SJCRH30 (cell line): ENCODE data around the gene ECT2L. TPM values are rescaled to one million over a fixed set of nuclear protein-coding genes. Genes with fewer than 3 reads are reported as not detected.
"Not testable (repeated sequence)": the region's sequence is repeated elsewhere in the genome, so short reads cannot be mapped to it uniquely, and the experiment has no call there.

Experiments used
- DNase-seq, 2 experiments: peaks; one replicate each; pipeline ENCODE4 v3.0.0-alpha.2; 2015 to 2020
- H3K27ac ChIP-seq: fragments of 250-450 bp; sonication (Bioruptor Pico); 2 replicates; pipeline ENCODE4 v1.5.1; 2020; ENCODE audit warnings: mild to moderate bottlenecking, moderate library complexity
- H3K27me3 ChIP-seq: fragments of 250-450 bp; sonication (Bioruptor Pico); 2 replicates; pipeline ENCODE4 v1.5.1; 2020; ENCODE audit warnings: mild to moderate bottlenecking, moderate library complexity
- H3K36me3 ChIP-seq: fragments of 250-450 bp; sonication (Bioruptor Pico); 2 replicates; pipeline ENCODE4 v1.5.1; 2020; ENCODE audit warnings: mild to moderate bottlenecking, moderate library complexity
- H3K4me1 ChIP-seq: fragments of 250-450 bp; sonication (Bioruptor Pico); 2 replicates; pipeline ENCODE4 v1.5.1; 2020; ENCODE audit warnings: mild to moderate bottlenecking, moderate library complexity
- H3K4me3 ChIP-seq: fragments of 250-450 bp; sonication (Bioruptor Pico); 2 replicates; pipeline ENCODE4 v1.5.1; 2020; ENCODE audit warnings: mild to moderate bottlenecking, moderate library complexity
- H3K9me3 ChIP-seq: fragments of 250-450 bp; sonication (Bioruptor Pico); replicated peaks from 2 replicates; pipeline ENCODE4 v1.5.1; 2020; ENCODE audit warnings: mild to moderate bottlenecking, moderate library complexity
- total RNA-seq: library from RNA; depleted of rRNA; stranded (reverse); fragments of >200 nt; shearing (Covaris generic); gene quantifications from 2 replicates; pipeline ENCODE4 v1.2.3, GENCODE V29; 2014

Gene ECT2L
- total RNA-seq, 1 experiment from 2014 or later: not detected

DNA sequence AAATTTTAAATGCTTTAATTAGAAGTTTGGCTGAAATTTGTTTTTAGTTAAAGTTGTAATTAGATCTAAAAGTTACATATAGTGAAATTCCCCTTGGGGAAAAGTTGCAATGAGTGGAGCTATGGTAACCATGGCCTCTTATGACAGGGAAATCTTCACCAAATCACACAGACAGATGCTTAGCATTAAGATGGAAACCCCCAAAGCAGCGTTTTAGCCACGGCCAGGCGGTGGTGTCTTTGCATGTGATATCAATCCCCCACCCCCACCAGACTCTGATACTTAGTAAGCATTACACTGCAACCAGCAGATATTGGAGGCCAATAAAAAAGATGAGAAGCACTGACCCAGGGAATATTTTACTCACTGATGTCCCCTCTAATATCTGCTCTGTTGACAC, 116.4 kb downstream of the ECT2L start:
- Histone ChIP-seq H3K36me3 (peaks cover 63% of the 10 kb centered on the region), H3K4me1 (no peaks in the 10 kb centered on the region)
- no peak for DNase-seq

DNA sequence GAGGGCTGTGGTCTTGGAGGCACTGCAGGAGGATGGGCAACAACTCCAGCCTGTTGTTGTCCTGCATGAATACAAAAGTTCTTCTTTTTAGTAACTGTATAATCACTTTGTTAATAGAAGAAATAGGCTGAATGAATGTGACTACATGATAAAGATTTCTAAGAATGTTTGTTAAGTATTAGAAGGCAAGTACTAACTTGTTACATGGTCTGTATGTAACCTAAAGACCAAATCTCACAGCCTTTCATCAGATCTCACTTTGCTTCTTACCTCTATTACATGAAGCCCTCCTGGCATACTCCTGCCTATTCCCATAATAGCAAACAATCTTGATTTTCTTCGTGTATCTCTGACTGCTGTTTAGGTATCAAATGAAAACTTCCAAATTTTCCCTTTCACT, 118.8 kb downstream of the ECT2L start:
- Histone ChIP-seq H3K4me1 (no peaks in the 10 kb centered on the region), H3K27ac (no peak overlapping the region), H3K4me3 (no peak overlapping the region), H3K27me3 (no peaks in the 10 kb centered on the region), H3K9me3 (no peaks in the 10 kb centered on the region), H3K36me3 (peaks cover 60% of the 10 kb centered on the region)
- DNase-seq: no peak

More for the DNA sequence above, 116.4 kb downstream of the ECT2L start:
- no peak overlapping the region for H3K27ac ChIP-seq
- no peak overlapping the region for H3K4me3 ChIP-seq
- no peaks in the 10 kb centered on the region for H3K27me3 ChIP-seq
- H3K9me3 ChIP-seq: no peaks in the 10 kb centered on the region

DNA sequence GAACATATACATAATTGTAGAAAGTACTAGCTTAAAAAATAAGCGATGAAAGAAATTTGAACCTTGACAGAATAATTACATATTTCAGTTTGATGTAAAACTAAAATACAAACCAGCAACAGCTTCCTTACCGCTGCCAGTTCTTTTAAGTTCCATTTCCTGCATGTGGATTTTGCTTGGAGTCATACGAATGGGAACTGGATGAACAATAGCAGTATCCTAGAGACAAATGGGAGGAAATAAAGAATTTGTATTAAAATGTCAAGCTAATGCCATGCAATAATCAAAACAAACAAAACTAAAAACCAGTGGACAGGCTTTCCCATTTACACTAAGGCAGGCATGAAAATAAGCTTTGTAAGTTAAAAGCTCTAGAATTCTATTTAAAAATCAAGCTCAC, 125.0 kb downstream of the ECT2L start:
- Histone ChIP-seq H3K4me1 (no peaks in the 10 kb centered on the region), H3K4me3 (no peak overlapping the region), H3K27me3 (no peaks in the 10 kb centered on the region), H3K27ac (no peak overlapping the region), H3K36me3 (peaks cover 49% of the 10 kb centered on the region), H3K9me3 (no peaks in the 10 kb centered on the region)
- no peak for DNase-seq

DNA sequence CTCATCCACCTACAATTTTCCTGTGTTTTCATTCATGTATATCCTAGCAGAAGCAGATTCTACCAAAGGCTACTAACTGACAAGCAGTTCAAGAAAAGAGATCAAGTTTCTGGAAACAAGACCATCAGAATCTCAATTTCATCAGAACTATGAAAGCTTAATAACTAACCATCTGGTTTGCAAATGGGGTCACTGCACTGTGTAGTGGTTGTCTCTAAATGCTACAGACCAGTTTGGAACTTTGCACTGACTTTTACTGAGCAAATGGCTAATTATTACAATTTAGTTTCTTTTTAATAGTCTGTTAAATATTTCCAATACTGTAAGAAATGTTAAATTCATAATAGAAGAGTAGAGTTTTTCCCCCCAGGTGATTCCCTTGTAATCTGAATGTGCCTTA, 127.7 kb downstream of the ECT2L start:
- H3K4me1 ChIP-seq: no peaks in the 10 kb centered on the region
- H3K27ac ChIP-seq: no peak overlapping the region

DNA sequence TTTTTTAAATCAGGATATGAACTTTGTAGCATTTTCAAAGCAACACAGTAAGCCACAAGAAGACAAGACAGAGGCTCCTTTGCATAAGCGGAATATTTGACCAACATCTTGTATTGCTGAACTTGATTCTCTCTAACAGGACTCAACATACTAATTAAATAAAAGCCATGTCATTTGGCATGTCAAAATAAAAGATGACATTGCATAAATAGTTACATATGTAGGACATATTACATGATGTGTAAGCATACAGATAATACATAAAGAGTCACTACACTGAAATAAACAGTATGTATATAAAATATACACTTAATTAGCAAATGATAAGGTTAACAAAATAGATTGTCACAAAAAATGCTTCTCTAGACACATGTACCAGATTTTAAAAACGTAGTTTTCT, 129.9 kb downstream of the ECT2L start:
- no peaks in the 10 kb centered on the region for H3K4me1 ChIP-seq
- no peaks in the 10 kb centered on the region for H3K9me3 ChIP-seq
- H3K27ac ChIP-seq: no peak overlapping the region
- H3K27me3 ChIP-seq: no peaks in the 10 kb centered on the region
- H3K36me3 ChIP-seq: peaks cover 24% of the 10 kb centered on the region
- no peak for DNase-seq
- H3K4me3 ChIP-seq: no peak overlapping the region

More for the DNA sequence above, 127.7 kb downstream of the ECT2L start:
- H3K36me3 ChIP-seq: peaks cover 36% of the 10 kb centered on the region
- H3K27me3 ChIP-seq: no peaks in the 10 kb centered on the region
- no peaks in the 10 kb centered on the region for H3K9me3 ChIP-seq
- no peak overlapping the region for H3K4me3 ChIP-seq
- DNase-seq: no peak

DNA sequence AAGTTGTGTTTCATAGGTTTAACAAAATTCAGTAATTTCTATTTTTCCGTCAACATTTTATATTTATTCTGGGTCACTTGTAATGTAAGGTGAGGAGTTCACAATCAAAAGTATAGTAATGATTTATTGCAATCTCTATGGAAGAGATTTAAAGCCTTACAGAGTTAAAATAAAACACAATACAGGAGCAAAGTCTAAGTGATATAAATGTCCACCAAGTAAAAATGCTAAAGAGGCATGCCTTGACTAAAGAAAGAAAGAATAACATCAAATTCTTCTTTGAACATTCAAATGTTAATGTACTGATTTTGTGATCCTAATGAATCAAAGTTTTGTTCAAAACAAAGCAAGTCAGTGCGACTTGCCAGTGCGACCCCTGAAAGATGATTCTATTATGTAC, 130.7 kb downstream of the ECT2L start:
- Histone ChIP-seq H3K27ac (no peak overlapping the region), H3K27me3 (no peaks in the 10 kb centered on the region), H3K9me3 (no peaks in the 10 kb centered on the region), H3K36me3 (peaks cover 23% of the 10 kb centered on the region), H3K4me1 (no peaks in the 10 kb centered on the region), H3K4me3 (no peak overlapping the region)
- no peak for DNase-seq

DNA sequence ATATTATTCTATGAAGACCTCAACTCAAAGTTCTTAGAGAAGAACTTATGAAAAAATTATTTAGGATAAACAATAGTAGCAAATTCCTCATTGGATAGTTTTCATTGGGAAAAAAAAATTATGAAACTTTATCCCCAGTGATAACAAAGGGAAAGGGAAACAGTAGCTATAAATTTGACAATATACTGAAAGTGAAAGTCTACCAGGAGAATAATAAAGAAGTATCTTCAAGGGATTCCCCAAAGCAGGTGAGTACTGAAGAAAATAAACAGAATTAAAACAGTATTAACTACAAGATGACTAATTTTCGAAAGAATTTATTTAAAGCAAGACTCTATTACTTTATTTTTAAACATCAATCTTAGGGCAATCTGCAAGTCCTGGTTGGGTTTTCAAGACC, 135.8 kb downstream of the ECT2L start:
- no peaks in the 10 kb centered on the region for H3K4me1 ChIP-seq
- no peaks in the 10 kb centered on the region for H3K9me3 ChIP-seq
- no peak overlapping the region for H3K27ac ChIP-seq
- no peak overlapping the region for H3K4me3 ChIP-seq
- H3K27me3 ChIP-seq: no peaks in the 10 kb centered on the region
- no peak for DNase-seq
- peaks cover 23% of the 10 kb centered on the region for H3K36me3 ChIP-seq

DNA sequence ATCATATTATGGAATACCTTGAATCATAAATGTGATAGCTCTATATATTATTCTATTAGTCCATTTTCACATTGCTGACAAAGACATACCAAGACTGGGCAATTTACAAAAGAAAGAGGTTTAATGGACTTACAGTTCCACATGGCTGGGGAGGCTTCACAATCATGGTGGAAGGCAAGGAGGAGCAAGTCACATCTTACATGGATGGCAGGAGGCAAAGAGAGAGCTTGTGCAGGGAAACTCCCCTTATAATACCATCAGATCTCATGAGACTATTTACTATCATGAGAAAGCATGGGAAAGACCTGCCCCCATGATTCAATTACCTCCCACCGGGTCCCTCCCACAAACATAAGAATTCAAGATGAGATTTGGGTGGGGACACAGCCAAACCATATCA, 141.0 kb downstream of the ECT2L start:
- H3K9me3 ChIP-seq, H3K27me3 ChIP-seq, H3K27ac ChIP-seq, DNase-seq, H3K4me1 ChIP-seq, H3K4me3 ChIP-seq: not testable (repeated sequence)
- H3K36me3 ChIP-seq: peaks cover 47% of the 10 kb centered on the region

DNA sequence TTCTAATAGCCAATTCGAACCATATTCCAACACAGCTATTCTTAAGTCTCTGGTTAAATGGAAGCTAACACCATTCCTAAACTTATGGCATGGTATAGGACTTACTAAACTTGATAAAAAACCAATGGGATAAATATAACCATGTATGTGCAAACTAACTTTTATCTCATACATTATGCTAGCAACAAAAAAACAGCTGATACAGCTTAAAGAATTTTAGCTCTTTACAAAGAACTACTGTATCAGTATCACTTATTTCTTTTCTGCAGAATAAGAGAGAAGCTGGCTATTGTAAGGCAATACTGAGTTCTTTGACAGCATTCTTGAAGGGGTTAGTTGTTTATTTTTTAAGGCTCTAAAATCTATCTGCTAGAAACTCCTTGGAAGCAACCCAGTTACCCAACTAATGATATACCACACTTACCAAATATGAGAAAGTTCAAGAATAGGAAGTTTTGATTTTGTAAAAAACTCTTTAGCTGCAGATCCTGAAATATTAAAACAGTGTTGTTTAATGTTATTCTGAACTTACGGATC, 147.3 kb downstream of the ECT2L start:
- H3K27me3 ChIP-seq: no peaks in the 10 kb centered on the region
- no peak overlapping the region for H3K27ac ChIP-seq
- no peak overlapping the region for H3K4me3 ChIP-seq
- no peak for DNase-seq
- H3K4me1 ChIP-seq: no peaks in the 10 kb centered on the region
- peaks cover 44% of the 10 kb centered on the region for H3K36me3 ChIP-seq
- no peaks in the 10 kb centered on the region for H3K9me3 ChIP-seq

DNA sequence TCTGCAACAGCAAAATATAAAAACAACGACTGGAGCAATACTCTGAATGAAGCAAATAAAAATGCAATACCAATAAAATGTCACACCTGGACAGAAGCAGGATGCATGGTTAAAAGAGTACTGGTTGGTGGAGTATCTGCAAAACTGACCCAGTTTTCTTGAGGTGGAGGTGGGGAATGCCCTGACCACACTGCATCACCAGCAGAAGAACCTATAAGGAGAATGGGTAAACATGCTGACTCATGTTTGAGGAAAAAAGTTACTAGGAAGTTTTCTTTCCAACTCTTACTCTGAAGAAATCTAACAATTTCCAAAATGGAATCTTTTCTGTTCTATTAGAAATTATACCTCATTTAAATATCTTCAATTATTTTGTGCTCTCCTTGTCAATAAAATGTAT, 148.5 kb downstream of the ECT2L start:
- no peak overlapping the region for H3K27ac ChIP-seq
- H3K36me3 ChIP-seq: peaks cover 34% of the 10 kb centered on the region
- H3K4me1 ChIP-seq: no peaks in the 10 kb centered on the region
- no peaks in the 10 kb centered on the region for H3K27me3 ChIP-seq
- no peak for DNase-seq
- H3K9me3 ChIP-seq: no peaks in the 10 kb centered on the region
- H3K4me3 ChIP-seq: no peak overlapping the region

DNA sequence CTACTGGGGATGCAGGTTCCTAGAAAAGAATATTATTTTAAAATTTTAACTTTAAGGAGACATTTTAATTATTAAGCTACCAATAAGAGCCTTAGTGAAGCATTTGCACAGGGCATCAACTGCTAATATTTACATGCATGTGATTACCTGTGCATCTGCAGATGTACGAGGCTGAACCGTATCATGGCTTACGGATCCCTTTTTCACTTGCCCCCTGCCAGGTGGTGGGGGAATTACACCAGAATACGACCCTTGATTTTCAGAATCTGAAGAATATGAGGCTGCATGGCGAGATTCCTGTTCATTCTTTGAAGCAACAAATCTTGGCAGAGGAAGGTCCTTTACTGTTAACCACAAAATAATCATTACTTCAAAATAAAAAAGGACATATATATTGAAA, 149.5 kb downstream of the ECT2L start:
- H3K27me3 ChIP-seq: no peaks in the 10 kb centered on the region
- no peak overlapping the region for H3K27ac ChIP-seq

DNA sequence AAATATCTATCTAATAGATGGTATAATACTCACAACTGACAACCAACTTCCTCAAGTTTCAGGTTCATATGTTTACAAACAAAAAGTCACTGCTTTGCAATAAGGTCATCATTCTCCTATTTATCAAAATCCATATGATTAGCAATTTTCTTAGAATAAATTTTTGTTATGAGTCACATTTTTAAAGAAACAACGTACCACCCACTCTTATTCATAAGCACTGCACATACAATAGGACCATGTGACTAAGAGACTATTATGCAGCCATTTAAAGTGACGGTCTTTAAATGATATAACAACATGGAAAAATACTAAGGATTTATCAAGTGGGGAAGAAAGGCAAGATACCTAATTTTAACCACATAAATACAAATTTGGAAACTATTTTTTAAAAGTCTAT, 152.1 kb downstream of the ECT2L start:
- no peak overlapping the region for H3K27ac ChIP-seq
- peaks cover 25% of the 10 kb centered on the region for H3K36me3 ChIP-seq
- H3K4me1 ChIP-seq: no peaks in the 10 kb centered on the region
- H3K27me3 ChIP-seq: no peaks in the 10 kb centered on the region
- no peak overlapping the region for H3K4me3 ChIP-seq
- DNase-seq: no peak
- H3K9me3 ChIP-seq: no peaks in the 10 kb centered on the region

More for the DNA sequence above, 149.5 kb downstream of the ECT2L start:
- no peaks in the 10 kb centered on the region for H3K9me3 ChIP-seq
- no peak overlapping the region for H3K4me3 ChIP-seq
- H3K36me3 ChIP-seq: peaks cover 33% of the 10 kb centered on the region
- DNase-seq: no peak
- H3K4me1 ChIP-seq: no peaks in the 10 kb centered on the region

DNA sequence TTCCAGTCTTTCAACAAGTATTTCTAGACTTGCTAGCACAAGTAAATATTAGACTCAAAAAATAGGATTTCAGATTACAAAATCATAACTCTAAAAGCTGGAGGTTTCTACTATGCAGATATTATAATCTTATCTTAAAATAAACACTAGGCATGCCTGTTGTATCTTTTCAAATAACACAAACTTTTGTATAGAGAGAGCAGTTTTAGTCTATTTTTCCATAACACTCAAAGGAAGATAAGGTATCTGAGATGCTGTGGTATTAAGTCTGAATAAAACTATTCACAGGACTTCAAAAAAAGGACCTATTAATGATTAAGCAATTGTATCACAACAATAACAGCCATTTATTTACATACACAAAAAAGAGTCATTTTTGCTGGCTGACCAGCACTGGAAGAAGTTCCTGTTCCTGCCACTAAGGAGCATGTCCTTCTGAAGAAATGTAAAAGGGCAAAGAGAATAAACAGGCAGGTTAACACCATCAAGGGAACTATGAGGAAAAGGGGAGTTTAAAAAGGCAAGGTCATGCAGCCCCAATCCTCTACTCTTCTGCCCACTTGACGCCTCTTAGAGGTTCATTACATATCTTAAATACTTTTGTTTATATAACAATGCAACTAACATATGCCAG, 152.8 kb downstream of the ECT2L start:
- H3K27me3 ChIP-seq: no peaks in the 10 kb centered on the region
- DNase-seq: no peak
- H3K27ac ChIP-seq: no peak overlapping the region
- no peaks in the 10 kb centered on the region for H3K4me1 ChIP-seq
- H3K4me3 ChIP-seq: no peak overlapping the region
- H3K36me3 ChIP-seq: peaks cover 18% of the 10 kb centered on the region
- H3K9me3 ChIP-seq: no peaks in the 10 kb centered on the region

DNA sequence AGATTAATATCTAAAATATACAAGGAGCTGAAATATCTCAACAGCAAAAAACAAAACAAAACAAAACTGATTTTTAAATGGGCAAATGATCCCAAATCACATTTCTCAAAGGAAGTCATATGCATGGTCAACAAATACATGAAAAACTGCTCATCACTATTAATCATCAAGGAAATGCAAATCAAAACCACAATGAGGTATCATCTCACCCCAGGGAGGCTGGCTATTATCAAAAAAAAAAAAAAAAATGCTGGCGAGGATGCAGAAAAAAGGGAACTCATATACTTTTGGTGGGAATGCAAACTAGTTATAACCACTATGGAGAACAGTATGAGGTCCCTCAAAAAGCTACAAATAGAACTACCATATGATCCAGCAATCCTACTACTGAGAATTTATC, 157.6 kb downstream of the ECT2L start:
- no peaks in the 10 kb centered on the region for H3K9me3 ChIP-seq
- H3K27me3 ChIP-seq: no peaks in the 10 kb centered on the region
- H3K36me3 ChIP-seq: no peaks in the 10 kb centered on the region; the same call in 1 of the 2 replicates
- H3K4me1 ChIP-seq: no peaks in the 10 kb centered on the region
- no peak for DNase-seq
- no peak overlapping the region for H3K27ac ChIP-seq
- H3K4me3 ChIP-seq: no peak overlapping the region
